SK-N-SH treated with all-trans-retinoic acid at 6 μM for 48 hours (cell line): ENCODE results near the gene ZNF622.

Experiments used
- ATAC-seq: fragments of 200-7000 bp; cut with Tn5 transposase; 3 replicates; pipeline ENCODE4 v1.9.1; 2020; ENCODE audit warnings: mild to moderate bottlenecking, moderate library complexity
- ARNTL ChIP-seq: fragments of 450-650 bp; formaldehyde crosslinking; IDR thresholded peaks from 2 replicates; pipeline ENCODE4 v1.5.0; 2020; ENCODE audit warnings: low read depth, mild to moderate bottlenecking, moderate library complexity, borderline replicate concordance
- BACH2 ChIP-seq: fragments of 250-450 bp; sonication (Bioruptor Pico); IDR thresholded peaks from 2 replicates; pipeline ENCODE4 v1.9.0; 2021; ENCODE audit warnings: mild to moderate bottlenecking, borderline replicate concordance
- CSDC2 ChIP-seq: fragments of 250-450 bp; sonication (Bioruptor Pico); IDR thresholded peaks from 2 replicates; pipeline ENCODE4 v1.5.0; 2020; ENCODE audit warnings: mild to moderate bottlenecking, moderate library complexity
- ESRRG ChIP-seq: fragments of 250-450 bp; sonication (Bioruptor Pico); IDR thresholded peaks from 2 replicates; pipeline ENCODE4 v1.6.1; 2021; ENCODE audit warnings: mild to moderate bottlenecking
- GLIS3 ChIP-seq: fragments of 250-450 bp; sonication (Bioruptor Pico); IDR thresholded peaks from 2 replicates; pipeline ENCODE4 v1.5.0; 2020; ENCODE audit warnings: mild to moderate bottlenecking, moderate library complexity
- OSR1 ChIP-seq: fragments of 250-450 bp; sonication (Bioruptor Pico); IDR thresholded peaks from 2 replicates; pipeline ENCODE4 v1.8.0; 2022; ENCODE audit warnings: moderate library complexity, mild to moderate bottlenecking, inconsistent platforms
- PATZ1 ChIP-seq: fragments of 250-450 bp; sonication (Bioruptor Pico); IDR thresholded peaks from 2 replicates; pipeline ENCODE4 v1.8.0; 2020; ENCODE audit warnings: mild to moderate bottlenecking, moderate library complexity, borderline replicate concordance
- POU6F1 ChIP-seq: fragments of 250-450 bp; sonication (Bioruptor Pico); IDR thresholded peaks from 2 replicates; pipeline ENCODE4 v1.8.0; 2021; ENCODE audit warnings: low read depth, mild to moderate bottlenecking, moderate library complexity, borderline replicate concordance
- PPARA ChIP-seq: fragments of 250-450 bp; sonication (Bioruptor Pico); IDR thresholded peaks from 2 replicates; pipeline ENCODE4 v1.5.0; 2020; ENCODE audit warnings: mild to moderate bottlenecking, borderline replicate concordance
- RARB ChIP-seq: fragments of 250-450 bp; sonication (Bioruptor Pico); IDR thresholded peaks from 2 replicates; pipeline ENCODE4 v1.8.0; 2021; ENCODE audit warnings: mild to moderate bottlenecking, moderate library complexity
- SNAI2 ChIP-seq: fragments of 250-450 bp; sonication (Bioruptor Pico); IDR thresholded peaks from 2 replicates; pipeline ENCODE4 v1.5.0; 2020; ENCODE audit warnings: mild to moderate bottlenecking, moderate library complexity
- TCF4 ChIP-seq: fragments of 250-450 bp; sonication (Bioruptor Pico); IDR thresholded peaks from 2 replicates; pipeline ENCODE4 v1.8.0; 2021; ENCODE audit warnings: mild to moderate bottlenecking, moderate library complexity, borderline replicate concordance
- TOX ChIP-seq: fragments of 250-450 bp; sonication (Bioruptor Pico); IDR thresholded peaks from 2 replicates; pipeline ENCODE4 v1.8.0; 2021; ENCODE audit warnings: mild to moderate bottlenecking, moderate library complexity, borderline replicate concordance
- TSHZ2 ChIP-seq: fragments of 250-450 bp; sonication (Bioruptor Pico); IDR thresholded peaks from 2 replicates; pipeline ENCODE4 v1.5.0; 2020; ENCODE audit warnings: mild to moderate bottlenecking, moderate library complexity
- ZC3H10 ChIP-seq: fragments of 250-450 bp; sonication (Bioruptor Pico); IDR thresholded peaks from 2 replicates; pipeline ENCODE4 v1.5.1; 2021; ENCODE audit warnings: mild to moderate bottlenecking, moderate library complexity
- ZFP3 ChIP-seq: fragments of 250-450 bp; sonication (Bioruptor Pico); IDR thresholded peaks from 2 replicates; pipeline ENCODE4 v1.5.0; 2020; ENCODE audit warnings: mild to moderate bottlenecking, moderate library complexity
- ZFP30 ChIP-seq: fragments of 450-650 bp; formaldehyde crosslinking; IDR thresholded peaks from 2 replicates; pipeline ENCODE4 v1.5.0; 2022; ENCODE audit warnings: mild to moderate bottlenecking, moderate library complexity
- ZNF565 ChIP-seq: fragments of 450-650 bp; formaldehyde crosslinking; conservative IDR thresholded peaks from 2 replicates; pipeline ENCODE4 v1.5.0; 2020; ENCODE audit warnings: low read depth, mild to moderate bottlenecking, moderate library complexity
- ZNF70 ChIP-seq: fragments of 450-650 bp; formaldehyde crosslinking; IDR thresholded peaks from 2 replicates; pipeline ENCODE4 v1.5.0; 2020; ENCODE audit warnings: mild to moderate bottlenecking, moderate library complexity
- ZNF8 ChIP-seq: fragments of 450-650 bp; formaldehyde crosslinking; IDR thresholded peaks from 2 replicates; pipeline ENCODE4 v1.5.0; 2020; ENCODE audit warnings: mild to moderate bottlenecking, moderate library complexity
- TF ChIP-seq, protein P1 (sequence below): fragments of 250-450 bp; sonication (Bioruptor Pico); IDR thresholded peaks from 2 replicates; pipeline ENCODE4 v1.5.1; 2021; ENCODE audit warnings: mild to moderate bottlenecking, moderate library complexity
- TF ChIP-seq, protein P2 (sequence below): fragments of 250-450 bp; sonication (Bioruptor Pico); IDR thresholded peaks from 2 replicates; pipeline ENCODE4 v1.5.1; 2020; ENCODE audit warnings: low read depth, mild to moderate bottlenecking, moderate library complexity

The ZNF622 gene

DNA sequence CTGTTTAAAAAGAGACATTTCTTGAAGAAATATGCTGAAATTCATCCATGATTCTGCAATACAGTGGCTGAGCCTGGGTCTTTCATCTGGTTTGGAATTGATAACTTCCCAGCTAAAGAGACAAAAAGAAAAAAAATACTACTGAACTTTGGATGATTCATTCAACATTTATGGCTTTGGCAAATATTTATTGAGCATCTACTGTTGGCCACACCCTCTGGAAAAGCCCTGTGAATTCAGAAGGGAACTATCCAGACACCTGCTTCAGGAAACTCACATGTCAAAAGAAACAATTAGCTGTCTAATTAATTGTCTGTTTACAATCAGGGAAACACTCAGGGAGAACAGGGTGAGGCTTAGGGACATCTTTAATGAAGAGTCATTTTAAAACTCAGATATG is 17.8 kb upstream of the ZNF622 start:
- no peak for TF ChIP-seq SNAI2 (CRISPR knock-in tag)
- TF ChIP-seq RARB, result no peak
- no peak for TF ChIP-seq ZFP3
- no peak for TF ChIP-seq GLIS3 (CRISPR knock-in tag)
- TF ChIP-seq CSDC2 (CRISPR knock-in tag), result no peak
- no peak for TF ChIP-seq ZNF70 (CRISPR knock-in tag)
- TF ChIP-seq, protein P1, sequence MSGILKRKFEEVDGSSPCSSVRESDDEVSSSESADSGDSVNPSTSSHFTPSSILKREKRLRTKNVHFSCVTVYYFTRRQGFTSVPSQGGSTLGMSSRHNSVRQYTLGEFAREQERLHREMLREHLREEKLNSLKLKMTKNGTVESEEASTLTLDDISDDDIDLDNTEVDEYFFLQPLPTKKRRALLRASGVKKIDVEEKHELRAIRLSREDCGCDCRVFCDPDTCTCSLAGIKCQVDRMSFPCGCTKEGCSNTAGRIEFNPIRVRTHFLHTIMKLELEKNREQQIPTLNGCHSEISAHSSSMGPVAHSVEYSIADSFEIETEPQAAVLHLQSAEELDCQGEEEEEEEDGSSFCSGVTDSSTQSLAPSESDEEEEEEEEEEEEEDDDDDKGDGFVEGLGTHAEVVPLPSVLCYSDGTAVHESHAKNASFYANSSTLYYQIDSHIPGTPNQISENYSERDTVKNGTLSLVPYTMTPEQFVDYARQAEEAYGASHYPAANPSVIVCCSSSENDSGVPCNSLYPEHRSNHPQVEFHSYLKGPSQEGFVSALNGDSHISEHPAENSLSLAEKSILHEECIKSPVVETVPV (CRISPR knock-in tag), result no peak
- no peak for TF ChIP-seq ZFP30 (CRISPR knock-in tag)
- TF ChIP-seq TSHZ2 (CRISPR knock-in tag), result no peak
- TF ChIP-seq ZC3H10 (CRISPR knock-in tag), result no peak
- TF ChIP-seq, protein P2, sequence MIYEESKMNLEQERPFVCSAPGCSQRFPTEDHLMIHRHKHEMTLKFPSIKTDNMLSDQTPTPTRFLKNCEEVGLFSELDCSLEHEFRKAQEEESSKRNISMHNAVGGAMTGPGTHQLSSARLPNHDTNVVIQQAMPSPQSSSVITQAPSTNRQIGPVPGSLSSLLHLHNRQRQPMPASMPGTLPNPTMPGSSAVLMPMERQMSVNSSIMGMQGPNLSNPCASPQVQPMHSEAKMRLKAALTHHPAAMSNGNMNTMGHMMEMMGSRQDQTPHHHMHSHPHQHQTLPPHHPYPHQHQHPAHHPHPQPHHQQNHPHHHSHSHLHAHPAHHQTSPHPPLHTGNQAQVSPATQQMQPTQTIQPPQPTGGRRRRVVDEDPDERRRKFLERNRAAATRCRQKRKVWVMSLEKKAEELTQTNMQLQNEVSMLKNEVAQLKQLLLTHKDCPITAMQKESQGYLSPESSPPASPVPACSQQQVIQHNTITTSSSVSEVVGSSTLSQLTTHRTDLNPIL (CRISPR knock-in tag), result no peak
- no peak for TF ChIP-seq POU6F1 (CRISPR knock-in tag)
- TF ChIP-seq TCF4 (CRISPR knock-in tag), result no peak
- TF ChIP-seq BACH2 (CRISPR knock-in tag), result no peak
- no peak for TF ChIP-seq ARNTL (CRISPR knock-in tag)
- TF ChIP-seq PPARA (CRISPR knock-in tag), result no peak
- TF ChIP-seq ZNF8 (CRISPR knock-in tag), result no peak
- TF ChIP-seq TOX, result no peak
- no peak for TF ChIP-seq ESRRG (CRISPR knock-in tag)
- TF ChIP-seq, all 23 proteins: peak for 0
- ATAC-seq, result no peak

DNA sequence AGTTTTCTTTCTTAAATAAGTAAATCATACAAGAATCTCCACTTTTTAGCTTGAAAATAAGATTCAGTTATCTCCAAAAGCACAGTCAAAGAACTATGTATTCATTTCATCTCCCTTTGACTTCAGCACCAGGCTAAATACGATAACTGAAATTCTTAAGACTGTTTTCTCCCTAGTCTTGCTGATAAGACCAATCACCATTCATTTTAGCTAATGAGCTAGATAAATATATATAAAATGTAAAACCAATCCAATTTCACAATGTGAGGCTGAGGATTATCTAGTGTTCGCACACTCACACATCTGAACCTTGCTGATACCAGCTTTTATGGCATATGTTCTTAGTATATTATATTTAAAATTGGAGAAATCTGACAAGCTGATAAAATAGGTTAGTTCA is 17.3 kb upstream of the ZNF622 start:
- no peak for ATAC-seq
- TF ChIP-seq, protein P2 (CRISPR knock-in tag), result no peak
- TF ChIP-seq TOX (no peak), PATZ1 (CRISPR knock-in tag) (no peak), ZNF565 (no peak), OSR1 (CRISPR knock-in tag) (no peak), BACH2 (CRISPR knock-in tag) (no peak), TCF4 (CRISPR knock-in tag) (no peak), ZNF8 (CRISPR knock-in tag) (no peak), ARNTL (CRISPR knock-in tag) (no peak), ZNF70 (CRISPR knock-in tag) (no peak), CSDC2 (CRISPR knock-in tag) (no peak), ZC3H10 (CRISPR knock-in tag) (no peak), PPARA (CRISPR knock-in tag) (no peak), SNAI2 (CRISPR knock-in tag) (no peak)
- TF ChIP-seq, protein P1 (CRISPR knock-in tag), result no peak
